ENCODE results near the gene LRRC36. TPM values are rescaled to one million over a fixed set of nuclear protein-coding genes. Genes with fewer than 3 reads are reported as not detected.

LRRC36 gene
- polyA plus RNA-seq, 10 donors, result 0.15 to 1.7 (median 0.30) TPM

DNA sequence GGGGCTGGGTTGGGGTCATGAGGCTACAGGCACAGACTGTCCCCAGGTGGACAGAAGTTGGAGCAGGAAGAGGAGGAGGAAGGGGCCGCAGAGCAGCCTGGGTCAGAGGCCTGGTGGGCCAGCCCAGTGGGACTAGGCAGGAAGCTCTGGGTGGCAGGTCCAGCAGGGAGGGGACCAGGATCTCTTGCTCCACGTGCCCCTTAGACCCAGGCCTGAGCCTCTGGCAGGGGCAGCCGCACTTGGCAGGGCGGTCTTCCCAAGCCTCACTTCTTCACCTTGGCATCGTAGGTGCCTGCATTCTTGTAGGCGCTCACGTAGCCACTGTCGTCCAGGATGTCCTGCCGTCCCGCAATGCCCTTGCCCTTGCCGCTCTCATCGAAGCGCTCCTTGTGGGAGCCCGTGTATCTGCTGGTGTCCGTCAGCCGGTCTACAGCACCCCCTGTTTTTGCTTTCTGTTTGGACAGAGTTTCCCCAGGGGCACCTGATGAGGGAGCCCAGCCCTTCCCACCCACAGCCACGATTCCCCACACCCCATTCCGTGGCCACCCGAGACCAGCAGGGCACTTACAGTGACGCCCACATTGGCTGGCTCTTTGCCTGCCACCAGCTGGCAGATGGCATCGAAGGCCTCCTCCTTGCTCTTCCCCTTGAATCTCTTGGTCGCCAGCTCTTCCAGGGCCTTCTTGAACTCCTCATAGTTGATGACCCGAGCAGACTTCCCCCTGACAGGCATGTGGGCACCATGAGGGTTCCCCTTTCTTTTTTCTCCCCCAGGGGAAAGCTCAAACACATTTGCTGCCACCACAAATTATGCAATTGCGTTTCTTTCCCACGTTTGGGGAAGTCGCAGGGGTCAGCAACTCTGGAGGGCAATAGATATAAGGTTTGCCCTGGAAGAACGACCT is 63.5 kb downstream of the LRRC36 start:
- DNase-seq, result peak in 1 of 3 donors; percentile 58

DNA sequence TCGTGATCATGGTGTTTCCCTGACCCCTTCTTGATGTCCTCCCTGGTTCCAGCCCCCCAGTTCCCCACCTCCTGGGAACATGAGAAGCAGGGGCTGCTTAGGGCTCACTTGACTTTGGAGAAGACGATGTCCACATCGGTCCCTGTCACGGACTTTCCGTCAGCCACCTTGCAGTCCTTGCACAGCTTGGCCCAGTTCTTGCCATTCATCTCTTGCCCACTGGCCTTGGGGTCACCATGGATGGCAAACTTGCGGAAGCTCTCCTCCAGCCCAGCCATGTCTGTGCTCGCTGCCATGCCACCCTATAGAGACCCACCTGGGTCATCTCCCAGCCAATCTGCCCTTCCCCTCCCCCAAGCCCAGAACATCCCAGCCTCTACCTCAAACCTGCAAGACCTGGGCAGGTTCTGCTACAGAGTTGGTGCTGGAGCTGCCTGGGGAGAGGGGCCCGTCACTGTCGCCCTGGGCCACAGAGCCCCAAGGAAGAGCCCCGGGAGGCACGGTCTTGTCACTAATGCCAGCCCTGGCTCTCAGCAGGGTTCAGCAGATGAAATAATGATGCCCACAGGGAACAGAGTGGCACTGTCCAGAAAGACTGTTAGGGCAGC is 64.3 kb downstream of the LRRC36 start:
- peak in 1 of 3 donors; percentile 21 for DNase-seq

DNA sequence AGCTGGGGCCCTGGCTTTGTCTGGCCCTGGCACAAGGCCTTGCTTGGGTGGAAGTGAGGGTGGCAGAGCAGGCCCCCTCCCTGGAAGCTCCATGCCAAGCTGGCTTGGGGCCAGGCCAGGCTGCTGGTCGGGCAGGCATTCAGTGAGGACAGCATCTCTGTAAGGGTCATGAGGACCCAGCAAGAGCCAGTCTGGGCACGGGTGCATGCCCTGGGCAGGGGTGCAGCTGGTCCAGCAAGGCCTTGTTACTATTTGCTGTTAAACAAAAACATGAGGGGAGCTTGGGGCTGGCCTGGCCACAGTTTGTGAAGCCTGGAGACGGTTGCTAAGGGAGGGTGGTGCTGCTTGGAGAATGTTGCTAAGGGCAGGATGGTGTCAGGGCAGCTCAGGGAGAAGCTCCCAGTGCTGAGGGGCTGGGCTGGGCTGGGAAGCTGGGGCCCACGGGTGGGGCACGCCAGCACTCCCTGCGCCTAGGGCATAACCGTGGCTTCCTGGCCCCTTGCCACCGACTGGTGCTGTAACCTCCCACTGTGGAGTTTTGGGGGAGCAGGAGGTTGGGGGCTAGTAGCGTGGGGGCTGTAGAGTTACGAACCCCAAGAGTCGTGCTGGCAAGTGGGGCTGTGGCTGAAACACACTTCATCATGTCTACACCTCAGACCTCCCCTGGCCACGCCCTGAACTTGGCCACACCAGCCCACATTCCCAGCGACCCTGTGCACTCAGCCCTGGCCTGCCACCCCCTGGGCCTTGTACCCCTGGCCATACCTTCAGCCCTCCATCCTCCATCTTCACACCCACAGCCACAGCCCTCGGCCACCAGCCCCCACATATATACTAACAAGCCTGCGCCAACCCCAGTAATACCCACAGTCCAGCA is 65.0 kb downstream of the LRRC36 start:
- peak in 2 of 3 donors; percentile 63 to 74 for DNase-seq

DNA sequence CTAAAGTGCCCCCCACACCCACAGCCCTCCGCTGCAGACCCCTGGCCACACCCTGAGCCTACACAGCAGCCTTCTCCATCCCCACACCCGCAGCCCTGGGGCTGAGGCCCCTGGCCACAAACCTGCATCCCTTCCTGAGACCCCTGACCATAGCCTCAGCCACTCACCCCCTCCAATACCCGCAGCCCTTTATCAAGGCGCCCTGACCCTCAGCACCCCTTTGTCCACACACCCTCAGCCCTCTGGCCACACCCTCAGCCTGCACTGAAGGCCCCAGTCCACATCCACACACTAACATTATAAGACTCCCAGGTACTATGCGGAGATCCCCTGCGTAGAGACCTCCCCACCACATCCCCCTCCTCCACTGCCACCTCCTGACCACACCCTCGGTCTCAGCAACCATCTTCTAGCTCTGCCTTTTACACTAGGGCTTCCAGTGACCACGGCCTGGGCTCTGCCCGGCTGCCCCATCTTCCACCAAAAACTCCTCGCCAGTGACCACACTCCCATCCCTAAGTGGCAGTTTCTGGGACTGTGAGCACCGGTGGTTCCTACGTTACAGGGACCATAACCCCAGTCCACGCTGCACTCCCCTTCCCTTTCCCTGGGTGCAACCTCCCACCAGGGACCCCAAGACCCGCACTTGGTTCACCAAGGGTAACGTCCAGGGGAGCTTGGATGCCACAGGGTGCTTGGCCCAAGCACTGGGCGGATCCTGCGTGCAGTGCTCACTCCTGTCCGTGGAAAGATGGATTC is 65.9 kb downstream of the LRRC36 start:
- peak in 1 of 3 donors; percentile 40 for DNase-seq

DNA sequence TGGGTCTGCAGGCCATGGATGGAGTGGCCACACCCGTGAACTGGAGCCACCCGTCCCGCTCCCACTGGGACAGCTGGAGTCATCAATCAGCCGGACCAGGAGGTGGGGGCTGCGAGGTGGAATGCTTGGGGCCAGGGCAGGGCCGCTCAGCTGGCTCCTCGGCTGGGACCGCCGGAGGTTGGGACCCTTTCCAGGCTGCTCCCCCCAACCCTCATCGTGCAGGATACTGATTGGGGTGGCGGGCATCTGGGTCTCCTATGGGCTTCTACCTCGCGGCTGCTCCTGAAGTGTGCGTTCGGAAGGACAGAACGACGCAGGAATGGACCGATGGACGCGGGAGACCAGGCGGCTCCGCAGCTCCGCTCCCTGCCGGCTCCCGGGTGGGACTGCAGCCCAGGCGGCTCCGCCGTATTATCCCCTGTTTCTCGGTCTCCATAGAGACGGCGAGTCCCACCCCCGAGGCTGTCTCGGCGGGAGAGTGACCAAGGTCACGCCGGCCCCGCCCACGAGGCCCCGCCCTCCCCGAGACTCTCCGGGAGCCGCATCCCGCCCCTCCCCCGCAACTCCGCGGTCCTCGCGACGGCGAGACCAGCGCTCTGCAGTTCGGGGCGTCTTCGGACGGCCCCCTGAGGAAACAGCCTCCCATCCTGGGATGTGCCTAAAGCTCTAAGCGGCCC is 66.6 kb downstream of the LRRC36 start, which contains the start of gene TPPP3:
TSS of gene TPPP3 (minus strand) at position 388 of the 677 bp plus-strand sequence. CDS start 2,387 bp downstream, outside the sequence.
- peak; percentile 84 to 95 (median 91) for DNase-seq

DNA sequence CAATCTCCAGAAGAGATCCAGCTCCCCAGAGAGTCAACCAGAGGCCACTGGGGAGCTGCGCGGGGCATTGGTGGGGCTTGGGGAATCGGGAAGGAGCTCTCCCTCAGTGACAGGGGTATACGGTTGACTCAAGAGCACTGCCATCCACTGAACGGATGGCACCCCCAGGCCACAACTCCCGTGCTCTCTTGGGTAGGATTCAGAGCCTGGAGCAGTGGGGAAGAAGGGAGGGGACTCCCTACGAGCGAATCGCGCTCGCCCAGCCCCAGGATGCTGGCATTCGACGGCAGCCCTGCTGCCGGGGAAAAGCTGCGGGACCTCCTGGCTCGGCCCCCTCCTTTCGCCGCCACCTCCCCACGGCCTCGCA is 67.2 kb downstream of the LRRC36 start:
- DNase-seq, result no peak

DNA sequence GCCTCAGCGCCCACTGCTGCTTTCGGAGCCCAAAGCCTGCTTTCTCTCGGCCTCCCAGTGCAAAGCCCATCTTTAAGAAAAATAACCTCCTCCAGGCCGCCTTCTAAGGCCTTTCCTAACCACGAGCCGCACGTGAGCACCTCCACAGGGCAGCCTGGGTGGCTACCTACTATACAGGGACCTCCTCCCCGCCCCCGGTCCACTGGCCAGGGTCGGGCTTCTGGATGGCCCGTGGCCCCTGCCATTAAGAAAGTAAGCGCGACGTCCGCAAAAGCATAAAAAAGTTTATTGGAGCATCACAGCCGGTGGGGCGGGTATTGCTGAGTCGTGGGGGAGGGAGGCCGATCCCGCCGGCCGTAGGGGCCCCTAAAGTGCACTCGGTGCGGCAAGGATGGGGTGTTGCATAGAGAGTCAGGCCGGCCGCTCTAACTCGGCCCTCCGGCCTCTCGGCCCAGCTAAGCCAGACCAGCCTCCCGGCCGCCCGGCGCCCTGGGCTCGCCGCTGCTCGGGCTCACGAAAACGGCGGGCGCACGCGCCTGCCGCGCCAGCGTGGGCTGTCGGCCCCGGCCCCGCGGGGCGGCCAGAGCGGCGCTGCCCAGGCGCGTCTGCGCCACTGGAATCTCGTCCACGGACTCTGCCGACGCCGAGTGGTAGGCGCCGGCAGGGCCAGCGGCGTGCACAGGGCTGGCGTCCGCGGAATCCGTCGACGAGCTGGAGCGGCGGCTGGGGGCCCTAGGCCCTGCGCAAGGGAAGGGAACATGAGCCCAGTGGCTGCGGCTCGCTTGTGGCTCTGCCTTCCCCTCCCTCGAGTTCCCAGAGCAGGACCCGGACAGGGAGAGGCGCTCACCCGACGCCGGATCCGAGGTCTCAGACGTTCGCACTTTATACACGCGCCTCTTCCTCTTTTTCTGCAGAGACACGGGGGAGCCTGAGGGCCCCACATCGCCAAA is 67.8 kb downstream of the LRRC36 start:
- DNase-seq, result peak in 1 of 3 donors; percentile 81

DNA sequence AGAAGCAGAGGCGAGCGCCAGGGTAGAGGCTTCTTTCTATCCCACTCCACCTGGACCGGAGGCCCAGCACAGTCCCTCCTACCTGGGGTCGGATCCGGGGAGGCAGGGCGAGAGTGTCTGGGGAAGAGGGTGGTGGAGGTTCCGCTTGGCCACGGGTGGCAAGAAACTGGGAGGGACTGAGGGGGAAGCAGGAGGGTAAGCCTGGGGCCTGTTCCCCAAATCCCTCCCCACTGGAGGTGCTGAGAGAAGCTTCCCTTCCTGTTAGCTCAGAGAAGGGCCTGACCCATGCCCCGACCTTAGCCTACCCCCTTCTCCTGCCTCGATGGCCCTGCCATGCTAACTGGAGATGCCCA is 68.5 kb downstream of the LRRC36 start:
- no peak for DNase-seq

DNA sequence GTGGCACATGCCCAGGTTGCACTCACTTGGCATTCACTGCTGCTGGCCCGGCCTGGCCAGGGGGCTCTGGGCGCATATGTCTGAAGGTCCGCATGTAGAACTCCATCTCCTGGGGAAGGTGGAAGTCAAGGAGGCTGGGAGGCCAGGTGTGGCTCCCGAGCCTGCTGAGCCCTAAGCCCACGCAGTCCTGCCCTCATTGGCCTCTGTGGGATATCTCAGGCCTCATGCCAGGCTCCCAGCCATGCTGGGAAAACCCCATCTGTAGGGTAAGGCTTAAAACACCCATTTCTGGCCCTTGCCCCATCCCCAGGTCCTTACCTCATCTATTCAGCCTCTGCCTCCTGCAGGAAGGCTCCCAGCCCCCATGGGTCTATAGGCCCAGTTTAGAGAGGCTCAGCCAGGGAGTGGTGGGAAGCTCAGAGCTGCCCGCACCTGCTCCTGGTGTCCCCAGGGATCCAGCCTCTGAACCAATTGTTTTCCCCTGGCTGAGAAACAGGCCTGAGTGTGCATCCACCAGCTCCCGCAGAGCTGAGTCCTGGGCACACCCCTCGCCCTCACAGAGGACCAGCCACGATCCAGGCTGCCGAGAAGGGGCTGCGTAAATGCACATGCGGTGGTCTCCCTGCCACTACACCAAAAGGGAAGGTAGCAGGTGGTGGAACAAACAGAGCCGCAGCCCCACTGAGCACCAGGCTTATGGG is 69.0 kb downstream of the LRRC36 start:
- DNase-seq, result no peak

DNA sequence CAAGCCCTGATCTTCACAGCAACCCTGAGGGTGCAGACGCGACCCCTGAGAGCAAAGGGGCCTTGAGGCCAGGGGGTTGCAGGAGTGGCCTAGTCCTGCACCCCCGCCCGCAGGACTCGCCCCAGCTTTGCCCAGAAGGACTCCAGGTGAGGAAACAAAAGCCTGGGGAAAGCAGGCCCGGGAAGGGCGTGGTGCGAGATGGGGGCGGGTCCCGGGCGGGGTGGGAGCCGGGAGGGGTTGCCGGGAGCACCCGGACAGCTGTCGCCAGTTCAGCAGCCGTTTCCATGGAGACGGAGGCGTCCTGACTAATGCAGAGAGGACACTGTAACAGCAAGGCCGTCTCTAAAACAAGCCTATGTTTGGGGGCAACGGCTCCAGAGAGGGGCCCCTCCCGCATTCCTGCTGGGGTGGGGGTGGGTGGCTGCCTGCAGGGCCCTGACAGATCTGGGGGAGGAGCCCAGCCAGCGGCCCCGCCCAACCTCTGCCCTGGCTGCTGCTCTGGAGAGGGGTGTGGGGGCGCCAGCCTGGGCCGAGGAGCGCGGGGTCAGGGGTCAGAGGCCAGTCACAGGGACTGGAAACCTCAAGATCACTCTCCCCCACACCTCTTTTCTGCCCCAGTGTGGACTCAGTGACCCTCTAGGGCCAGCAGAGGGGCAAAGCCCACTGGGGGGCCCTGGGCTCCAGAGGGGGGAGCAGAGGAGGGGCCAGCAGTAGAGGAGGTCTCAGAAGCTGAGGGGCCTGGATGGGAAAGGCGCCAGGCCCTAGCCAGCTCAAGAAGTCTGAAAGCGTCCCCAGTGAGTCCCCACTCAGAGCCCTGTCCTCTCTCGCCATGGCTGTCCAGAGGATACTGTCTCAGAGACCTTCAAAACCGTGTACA is 69.8 kb downstream of the LRRC36 start:
- DNase-seq, result peak; percentile 90 to 95 (median 91)

DNA sequence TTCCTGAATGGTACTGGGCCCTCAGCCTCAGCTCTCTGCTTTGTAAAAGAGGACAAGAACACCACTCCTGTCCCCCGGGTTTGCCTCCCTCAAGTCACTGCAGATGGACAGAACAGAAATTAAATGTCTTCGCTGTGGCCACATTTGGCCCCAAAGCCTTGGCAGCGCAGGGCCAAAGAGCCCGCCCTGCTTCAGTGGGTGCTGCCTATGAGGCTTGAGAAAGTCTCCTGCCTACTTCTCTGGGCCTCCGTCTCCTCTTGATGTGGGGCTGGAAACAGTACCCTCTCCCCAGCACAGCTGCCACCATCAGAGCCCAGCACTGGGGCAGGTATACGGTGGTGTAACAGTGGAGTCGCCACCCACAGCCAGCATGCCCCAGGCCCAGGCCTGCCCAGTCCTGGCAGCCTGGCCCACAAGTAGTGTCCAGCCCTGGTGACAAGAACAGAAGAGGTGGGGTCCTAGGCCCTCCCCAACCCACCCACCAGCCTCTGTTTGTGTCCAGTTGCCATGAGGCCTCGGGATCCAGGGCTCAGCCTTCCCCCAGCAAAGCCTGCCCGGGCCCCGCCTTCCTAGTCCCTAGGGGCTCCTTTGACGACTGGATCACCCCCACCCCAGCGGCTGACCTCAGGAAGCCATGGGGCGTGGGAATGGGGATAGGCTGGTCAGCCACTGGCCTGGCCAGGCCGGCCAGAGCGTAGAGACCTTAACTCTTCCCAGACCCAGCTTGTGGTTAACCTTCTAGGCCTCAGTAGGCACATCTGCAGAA is 70.6 kb downstream of the LRRC36 start:
- DNase-seq, result peak in 1 of 3 donors; percentile 79

DNA sequence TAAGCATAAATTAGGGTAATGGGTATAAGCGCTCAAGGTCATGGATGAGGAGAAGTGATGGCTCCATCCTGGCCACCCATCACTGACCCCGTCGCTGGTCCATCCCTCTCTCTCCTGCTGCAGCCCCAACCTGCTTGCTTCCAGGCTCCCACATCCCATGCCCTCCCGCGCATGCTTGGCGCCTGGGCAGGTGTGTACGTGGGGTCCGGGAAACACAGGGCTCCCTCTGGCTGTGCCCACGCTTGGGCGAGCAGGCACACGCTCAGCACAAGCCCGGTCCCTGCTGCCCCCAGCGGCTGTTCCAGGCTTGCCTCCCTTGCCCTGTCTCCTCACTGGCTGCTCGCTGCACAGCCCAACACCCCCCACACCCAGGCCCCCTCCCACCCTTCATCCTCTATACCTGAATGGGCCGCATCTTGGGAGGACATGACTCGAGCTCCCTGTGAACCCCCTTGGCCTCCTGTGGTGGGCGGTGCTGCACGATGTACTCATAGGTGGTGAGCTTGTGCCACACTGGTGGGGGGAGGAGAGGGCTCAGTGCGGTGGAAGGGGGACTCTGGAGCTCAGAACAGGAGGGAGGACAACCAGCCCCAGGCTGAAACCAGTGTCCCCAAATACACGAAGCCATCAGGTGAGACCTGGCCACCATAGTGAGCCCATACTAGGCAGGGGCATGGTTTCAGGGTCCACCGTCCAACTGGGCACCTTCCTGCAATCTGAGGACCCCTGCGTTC is 71.4 kb downstream of the LRRC36 start:
- no peak for DNase-seq

DNA sequence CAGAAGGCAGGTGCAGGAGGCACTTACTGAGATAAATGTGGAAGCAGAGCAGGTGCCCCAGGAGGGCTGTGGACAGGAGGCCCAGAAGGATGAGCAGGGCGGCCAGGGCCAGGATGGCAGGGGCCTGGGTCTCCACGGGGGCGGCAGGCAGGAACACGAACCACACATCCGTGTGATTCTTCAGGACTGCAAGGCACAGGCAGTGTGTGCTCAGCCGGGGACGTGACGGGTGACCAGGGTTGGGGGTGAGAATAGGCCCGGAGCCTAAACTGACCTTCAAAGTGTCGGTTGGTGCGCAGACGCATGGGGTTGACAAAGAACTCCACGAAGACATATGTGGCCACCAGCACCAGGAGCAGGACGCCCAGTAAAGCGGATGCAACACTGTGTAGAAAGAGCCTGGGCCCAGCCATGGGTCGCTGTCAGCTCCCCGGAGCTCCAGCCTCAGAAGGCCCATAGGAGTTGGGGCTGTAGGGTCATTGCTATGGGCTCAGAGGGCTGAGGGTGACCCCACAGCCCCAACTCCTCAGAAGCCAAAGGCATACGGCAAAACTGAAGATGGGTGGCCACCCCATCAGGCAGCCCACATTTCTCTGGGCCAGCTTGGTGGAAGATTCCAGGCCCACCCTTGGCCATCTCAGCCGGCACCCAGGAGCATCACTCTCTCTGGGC is 72.1 kb downstream of the LRRC36 start:
- peak in 1 of 3 donors; percentile 15 for DNase-seq

DNA sequence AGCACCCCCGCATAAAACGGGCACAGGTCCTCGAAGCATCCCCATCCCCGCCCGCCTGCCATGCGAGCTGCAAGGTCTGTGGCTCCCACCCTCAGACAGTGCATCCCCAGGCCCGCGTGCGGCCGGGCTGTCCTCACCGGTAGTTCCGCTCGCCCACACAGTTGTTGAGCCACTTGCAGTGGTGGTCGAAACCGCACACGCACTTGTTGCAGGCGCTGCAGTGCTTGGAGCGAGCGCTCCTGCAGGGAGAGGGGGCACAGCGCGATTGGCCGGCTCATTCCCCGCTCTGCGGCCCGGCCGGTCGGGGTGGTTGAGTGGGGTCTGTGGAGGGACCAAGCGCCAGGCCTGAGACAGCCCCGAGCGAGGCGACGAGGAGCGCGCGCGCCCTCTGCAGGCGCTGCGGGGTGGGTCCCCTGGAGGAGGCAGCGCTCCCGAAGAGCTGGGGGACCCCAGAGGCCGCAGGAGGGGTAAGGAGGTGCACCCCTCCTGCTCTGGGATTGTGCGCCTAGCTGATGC is 72.7 kb downstream of the LRRC36 start:
- peak in 2 of 3 donors; percentile 69 to 88 for DNase-seq

Data from muscle of back (tissue), 11 donors.